ENCODE data around the gene CYP27B1.

Gene CYP27B1

GRCh38 chr12:57752668-57753000, 14.2 kb downstream of the CYP27B1 start:
- H3K9ac ChIP-seq (ENCODE audit: low read length in 5 of 5): no peak overlapping the region
- H3K27ac ChIP-seq (ENCODE audit: low read depth, low read length): peak overlapping the region; percentile 7
- peaks cover 9 to 42% (median 35%) of the 10 kb centered on the region in 5 donors for H3K4me1 ChIP-seq (ENCODE audit: control insufficient read depth in 5 of 5, insufficient read depth in 5 of 5, low read length in 5 of 5)
- peak overlapping the region; percentile 42 to 83 (median 66) for H3K4me3 ChIP-seq (ENCODE audit: low read depth in 1 of 5, low read length in 5 of 5)
- H3K9me3 ChIP-seq (ENCODE audit: control insufficient read depth in 5 of 5, low read length in 5 of 5): peaks cover 0 to under 1% (median 0%) of the 10 kb centered on the region in 5 donors
- H3K36me3 ChIP-seq (ENCODE audit: control insufficient read depth in 5 of 5, insufficient read depth in 5 of 5, low read length in 5 of 5): peaks cover 5 to 31% (median 24%) of the 10 kb centered on the region in 5 donors
- no peaks in the 10 kb centered on the region for H3K27me3 ChIP-seq (ENCODE audit: control insufficient read depth in 5 of 5, insufficient read depth in 4 of 5, low read length in 5 of 5)

- Histone ChIP-seq H3K4me3 (ENCODE audit: low read depth in 1 of 5, low read length in 5 of 5) (peak within 1 kb of the TSS; percentile 66 to 92 (median 81)), H3K36me3 (ENCODE audit: control insufficient read depth in 5 of 5, insufficient read depth in 5 of 5, low read length in 5 of 5) (peaks cover 11 to 36% (median 27%) of the 10 kb centered on the region in 5 donors), H3K27me3 (ENCODE audit: control insufficient read depth in 5 of 5, insufficient read depth in 4 of 5, low read length in 5 of 5) (no peaks in the 10 kb centered on the region), H3K9ac (ENCODE audit: low read length in 5 of 5) (peak within 1 kb of the TSS; percentile 74 to 92 (median 86)), H3K9me3 (ENCODE audit: control insufficient read depth in 5 of 5, low read length in 5 of 5) (no peaks in the 10 kb centered on the region), H3K4me1 (ENCODE audit: control insufficient read depth in 5 of 5, insufficient read depth in 5 of 5, low read length in 5 of 5) (peaks cover 9 to 42% (median 35%) of the 10 kb centered on the region in 5 donors), H3K27ac (ENCODE audit: low read depth, low read length) (peak within 1 kb of the TSS; percentile 94)
Measured at GRCh38 chr12:57751788-57752667, 14.8 kb downstream of the CYP27B1 start, which contains the start of gene CDK4. CDK4 (minus strand) TSS chr12:57752310; CDS start chr12:57751717, 593 bp downstream.

GRCh38 chr12:57751432-57751787, 15.5 kb downstream of the CYP27B1 start:
- peak overlapping the region; percentile 74 to 92 (median 86) for H3K9ac ChIP-seq (ENCODE audit: low read length in 5 of 5)
- no peaks in the 10 kb centered on the region for H3K9me3 ChIP-seq (ENCODE audit: control insufficient read depth in 5 of 5, low read length in 5 of 5)
- H3K27me3 ChIP-seq (ENCODE audit: control insufficient read depth in 5 of 5, insufficient read depth in 4 of 5, low read length in 5 of 5): no peaks in the 10 kb centered on the region
- peak overlapping the region; percentile 94 for H3K27ac ChIP-seq (ENCODE audit: low read depth, low read length)
- peaks cover 9 to 37% (median 34%) of the 10 kb centered on the region in 5 donors for H3K4me1 ChIP-seq (ENCODE audit: control insufficient read depth in 5 of 5, insufficient read depth in 5 of 5, low read length in 5 of 5)
- peaks cover 13 to 42% (median 31%) of the 10 kb centered on the region in 5 donors for H3K36me3 ChIP-seq (ENCODE audit: control insufficient read depth in 5 of 5, insufficient read depth in 5 of 5, low read length in 5 of 5)
- peak overlapping the region; percentile 66 to 92 (median 81) for H3K4me3 ChIP-seq (ENCODE audit: low read depth in 1 of 5, low read length in 5 of 5)

GRCh38 chr12:57750561-57751431, 16.1 kb downstream of the CYP27B1 start:
- peaks cover 13 to 44% (median 31%) of the 10 kb centered on the region in 5 donors for H3K36me3 ChIP-seq (ENCODE audit: control insufficient read depth in 5 of 5, insufficient read depth in 5 of 5, low read length in 5 of 5)
- H3K9ac ChIP-seq (ENCODE audit: low read length in 5 of 5): peak overlapping the region; percentile 74 to 92 (median 86)
- no peaks in the 10 kb centered on the region for H3K27me3 ChIP-seq (ENCODE audit: control insufficient read depth in 5 of 5, insufficient read depth in 4 of 5, low read length in 5 of 5)
- no peaks in the 10 kb centered on the region for H3K9me3 ChIP-seq (ENCODE audit: control insufficient read depth in 5 of 5, low read length in 5 of 5)
- peak overlapping the region; percentile 94 for H3K27ac ChIP-seq (ENCODE audit: low read depth, low read length)
- H3K4me1 ChIP-seq (ENCODE audit: control insufficient read depth in 5 of 5, insufficient read depth in 5 of 5, low read length in 5 of 5): peaks cover 9 to 37% (median 30%) of the 10 kb centered on the region in 5 donors
- peak overlapping the region; percentile 66 to 92 (median 81) for H3K4me3 ChIP-seq (ENCODE audit: low read depth in 1 of 5, low read length in 5 of 5)

- no peaks in the 10 kb centered on the region for H3K9me3 ChIP-seq (ENCODE audit: control insufficient read depth in 5 of 5, low read length in 5 of 5)
- H3K27me3 ChIP-seq (ENCODE audit: control insufficient read depth in 5 of 5, insufficient read depth in 4 of 5, low read length in 5 of 5): no peaks in the 10 kb centered on the region
- H3K27ac ChIP-seq (ENCODE audit: low read depth, low read length): no peak overlapping the region
- H3K9ac ChIP-seq (ENCODE audit: low read length in 5 of 5): no peak overlapping the region
- no peak overlapping the region for H3K4me3 ChIP-seq (ENCODE audit: low read depth in 1 of 5, low read length in 5 of 5)
- peaks cover 10 to 38% (median 34%) of the 10 kb centered on the region in 5 donors for H3K4me1 ChIP-seq (ENCODE audit: control insufficient read depth in 5 of 5, insufficient read depth in 5 of 5, low read length in 5 of 5)
- H3K36me3 ChIP-seq (ENCODE audit: control insufficient read depth in 5 of 5, insufficient read depth in 5 of 5, low read length in 5 of 5): peaks cover 13 to 44% (median 31%) of the 10 kb centered on the region in 5 donors
Measured at GRCh38 chr12:57749061-57749460, 17.8 kb downstream of the CYP27B1 start.

- H3K4me1 ChIP-seq (ENCODE audit: control insufficient read depth in 5 of 5, insufficient read depth in 5 of 5, low read length in 5 of 5): peaks cover 5 to 26% (median 24%) of the 10 kb centered on the region in 5 donors
- no peak overlapping the region for H3K9ac ChIP-seq (ENCODE audit: low read length in 5 of 5)
- no peaks in the 10 kb centered on the region for H3K9me3 ChIP-seq (ENCODE audit: control insufficient read depth in 5 of 5, low read length in 5 of 5)
- H3K27ac ChIP-seq (ENCODE audit: low read depth, low read length): peak overlapping the region; percentile 99
- peaks cover 13 to 44% (median 31%) of the 10 kb centered on the region in 5 donors for H3K36me3 ChIP-seq (ENCODE audit: control insufficient read depth in 5 of 5, insufficient read depth in 5 of 5, low read length in 5 of 5)
- H3K4me3 ChIP-seq (ENCODE audit: low read depth in 1 of 5, low read length in 5 of 5): peak overlapping the region in 3 of 5 donors; percentile 92 to 96 (median 93)
- peaks cover 0 to 4% (median 2%) of the 10 kb centered on the region in 5 donors for H3K27me3 ChIP-seq (ENCODE audit: control insufficient read depth in 5 of 5, insufficient read depth in 4 of 5, low read length in 5 of 5)
Measured at GRCh38 chr12:57746025-57746424, 20.9 kb downstream of the CYP27B1 start.

- H3K27ac ChIP-seq (ENCODE audit: low read depth, low read length): peak overlapping the region; percentile 99
- peak overlapping the region; percentile 88 to 96 (median 92) for H3K4me3 ChIP-seq (ENCODE audit: low read depth in 1 of 5, low read length in 5 of 5)
- no peaks in the 10 kb centered on the region for H3K9me3 ChIP-seq (ENCODE audit: control insufficient read depth in 5 of 5, low read length in 5 of 5)
- H3K27me3 ChIP-seq (ENCODE audit: control insufficient read depth in 5 of 5, insufficient read depth in 4 of 5, low read length in 5 of 5): peaks cover 0 to 9% (median 4%) of the 10 kb centered on the region in 5 donors
- peaks cover 13 to 40% (median 28%) of the 10 kb centered on the region in 5 donors for H3K36me3 ChIP-seq (ENCODE audit: control insufficient read depth in 5 of 5, insufficient read depth in 5 of 5, low read length in 5 of 5)
- H3K4me1 ChIP-seq (ENCODE audit: control insufficient read depth in 5 of 5, insufficient read depth in 5 of 5, low read length in 5 of 5): peaks cover 5 to 28% (median 18%) of the 10 kb centered on the region in 5 donors
- peak overlapping the region; percentile 93 to 99 (median 98) for H3K9ac ChIP-seq (ENCODE audit: low read length in 5 of 5)
Measured at GRCh38 chr12:57745485-57745881, 21.4 kb downstream of the CYP27B1 start.

- Histone ChIP-seq H3K9me3 (ENCODE audit: control insufficient read depth in 5 of 5, low read length in 5 of 5) (no peaks in the 10 kb centered on the region), H3K4me3 (ENCODE audit: low read depth in 1 of 5, low read length in 5 of 5) (peak within 1 kb of the TSS; percentile 88 to 96 (median 92)), H3K36me3 (ENCODE audit: control insufficient read depth in 5 of 5, insufficient read depth in 5 of 5, low read length in 5 of 5) (peaks cover 13 to 36% (median 26%) of the 10 kb centered on the region in 5 donors), H3K4me1 (ENCODE audit: control insufficient read depth in 5 of 5, insufficient read depth in 5 of 5, low read length in 5 of 5) (peaks cover 5 to 28% (median 18%) of the 10 kb centered on the region in 5 donors), H3K9ac (ENCODE audit: low read length in 5 of 5) (peak within 1 kb of the TSS; percentile 93 to 99 (median 98)), H3K27ac (ENCODE audit: low read depth, low read length) (peak within 1 kb of the TSS; percentile 99), H3K27me3 (ENCODE audit: control insufficient read depth in 5 of 5, insufficient read depth in 4 of 5, low read length in 5 of 5) (peaks cover 0 to 13% (median 4%) of the 10 kb centered on the region in 5 donors)
Measured at GRCh38 chr12:57744777-57745484, 21.9 kb downstream of the CYP27B1 start, which contains the start of gene TSPAN31. TSPAN31 (plus strand) TSS chr12:57745039; CDS start chr12:57745155, 116 bp downstream.

GRCh38 chr12:57744194-57744776, 22.6 kb downstream of the CYP27B1 start:
- peak overlapping the region; percentile 99 for H3K27ac ChIP-seq (ENCODE audit: low read depth, low read length)
- peak overlapping the region in 4 of 5 donors; percentile 93 to 99 (median 98) for H3K9ac ChIP-seq (ENCODE audit: low read length in 5 of 5)

More at GRCh38 chr12:57744194-57744776, 22.6 kb downstream of the CYP27B1 start:
- peaks cover 13 to 29% (median 25%) of the 10 kb centered on the region in 5 donors for H3K36me3 ChIP-seq (ENCODE audit: control insufficient read depth in 5 of 5, insufficient read depth in 5 of 5, low read length in 5 of 5)
- peaks cover 0 to 19% (median 9%) of the 10 kb centered on the region in 5 donors for H3K27me3 ChIP-seq (ENCODE audit: control insufficient read depth in 5 of 5, insufficient read depth in 4 of 5, low read length in 5 of 5)
- H3K4me1 ChIP-seq (ENCODE audit: control insufficient read depth in 5 of 5, insufficient read depth in 5 of 5, low read length in 5 of 5): peaks cover 5 to 34% (median 18%) of the 10 kb centered on the region in 5 donors
- peak overlapping the region; percentile 88 to 96 (median 92) for H3K4me3 ChIP-seq (ENCODE audit: low read depth in 1 of 5, low read length in 5 of 5)
- no peaks in the 10 kb centered on the region for H3K9me3 ChIP-seq (ENCODE audit: control insufficient read depth in 5 of 5, low read length in 5 of 5)
